Measurements from ENCODE around the gene INTS4.

DNA sequence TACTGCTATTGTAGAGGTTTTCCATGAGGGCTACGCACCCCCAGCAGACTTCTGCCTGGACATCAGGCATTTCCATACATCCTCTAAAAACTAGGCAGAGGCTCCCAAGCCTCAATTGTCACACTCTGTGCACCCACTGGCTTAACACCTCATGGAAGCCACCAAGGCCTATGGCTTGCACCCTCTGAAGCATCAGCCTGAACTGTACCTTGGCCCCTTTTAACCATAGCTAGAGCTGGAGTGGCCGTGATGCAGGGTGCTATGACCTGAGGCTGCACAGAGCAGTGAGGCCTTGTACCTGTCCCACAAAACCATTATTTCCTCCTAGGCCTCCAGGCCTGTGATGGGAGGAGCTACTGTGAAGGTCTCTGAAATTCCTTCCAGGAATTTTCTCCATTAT, 139.6 kb downstream of the INTS4 start:
- TF ChIP-seq, protein P1, sequence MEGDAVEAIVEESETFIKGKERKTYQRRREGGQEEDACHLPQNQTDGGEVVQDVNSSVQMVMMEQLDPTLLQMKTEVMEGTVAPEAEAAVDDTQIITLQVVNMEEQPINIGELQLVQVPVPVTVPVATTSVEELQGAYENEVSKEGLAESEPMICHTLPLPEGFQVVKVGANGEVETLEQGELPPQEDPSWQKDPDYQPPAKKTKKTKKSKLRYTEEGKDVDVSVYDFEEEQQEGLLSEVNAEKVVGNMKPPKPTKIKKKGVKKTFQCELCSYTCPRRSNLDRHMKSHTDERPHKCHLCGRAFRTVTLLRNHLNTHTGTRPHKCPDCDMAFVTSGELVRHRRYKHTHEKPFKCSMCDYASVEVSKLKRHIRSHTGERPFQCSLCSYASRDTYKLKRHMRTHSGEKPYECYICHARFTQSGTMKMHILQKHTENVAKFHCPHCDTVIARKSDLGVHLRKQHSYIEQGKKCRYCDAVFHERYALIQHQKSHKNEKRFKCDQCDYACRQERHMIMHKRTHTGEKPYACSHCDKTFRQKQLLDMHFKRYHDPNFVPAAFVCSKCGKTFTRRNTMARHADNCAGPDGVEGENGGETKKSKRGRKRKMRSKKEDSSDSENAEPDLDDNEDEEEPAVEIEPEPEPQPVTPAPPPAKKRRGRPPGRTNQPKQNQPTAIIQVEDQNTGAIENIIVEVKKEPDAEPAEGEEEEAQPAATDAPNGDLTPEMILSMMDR (optimal IDR thresholded peaks at IDR 0.05 in 1 of 3, IDR thresholded peaks at IDR 0.05 in 1 of 3, conservative IDR thresholded peaks at IDR 0.05 in 1 of 3; ENCODE audit: extremely low read depth in 1 of 3, insufficient read depth in 2 of 3, low read length in 3 of 3), result no peak
- TF ChIP-seq EZH2 (IDR thresholded peaks at IDR 0.05; ENCODE audit: low read length), result no peak
